SK-N-DZ (cell line): Measurements from ENCODE around the gene CABLES1.
"Not testable (repeated sequence)": the region's sequence is repeated elsewhere in the genome, so short reads cannot be mapped to it uniquely, and the experiment has no call there.

Experiments
- DNase-seq: peaks from one replicate; pipeline ENCODE4 v3.0.0-alpha.2; 2015; ENCODE audit warnings: low spot score

CABLES1 gene

GRCh38 chr18:23263551-23264235 is 128.4 kb downstream of the CABLES1 start:
- DNase-seq: no peak

DNA sequence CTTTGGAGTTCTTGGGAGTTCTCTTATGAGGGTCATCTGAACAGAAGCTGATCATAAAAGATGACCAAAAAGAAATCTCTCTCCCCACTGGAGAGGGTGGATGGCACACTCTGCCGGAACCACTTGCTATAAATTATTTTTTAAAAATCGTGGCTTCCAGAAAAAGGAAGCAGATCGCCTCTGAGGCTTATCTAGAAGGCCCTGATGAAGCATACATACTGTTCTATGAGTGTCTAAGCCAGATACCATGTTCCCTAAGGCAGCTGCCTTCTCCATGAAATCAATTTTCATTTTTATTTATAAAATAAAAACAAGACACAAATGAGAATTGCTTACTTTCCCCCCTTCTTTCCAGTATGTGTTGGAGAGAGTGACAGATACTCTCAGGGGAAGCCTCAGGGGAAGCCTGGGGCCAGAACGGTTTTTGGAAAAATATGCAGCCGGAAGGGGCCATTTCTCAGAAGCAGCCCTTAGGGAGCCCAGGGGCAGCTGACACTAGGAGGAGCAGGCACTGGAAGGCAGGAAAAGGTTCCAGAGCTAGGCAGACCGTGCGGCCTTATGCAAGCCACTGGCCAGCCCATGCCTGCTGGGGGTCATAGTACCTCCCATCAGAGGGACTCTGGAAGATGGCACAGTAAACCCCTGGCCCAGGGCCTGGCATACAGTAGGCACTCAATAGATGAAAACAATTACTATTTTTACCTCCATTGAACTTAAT is 130.6 kb downstream of the CABLES1 start:
- no peak for DNase-seq

- DNase-seq: no peak
These were observed 131.6 kb downstream of the CABLES1 start for GRCh38 chr18:23266717-23267446.

DNA sequence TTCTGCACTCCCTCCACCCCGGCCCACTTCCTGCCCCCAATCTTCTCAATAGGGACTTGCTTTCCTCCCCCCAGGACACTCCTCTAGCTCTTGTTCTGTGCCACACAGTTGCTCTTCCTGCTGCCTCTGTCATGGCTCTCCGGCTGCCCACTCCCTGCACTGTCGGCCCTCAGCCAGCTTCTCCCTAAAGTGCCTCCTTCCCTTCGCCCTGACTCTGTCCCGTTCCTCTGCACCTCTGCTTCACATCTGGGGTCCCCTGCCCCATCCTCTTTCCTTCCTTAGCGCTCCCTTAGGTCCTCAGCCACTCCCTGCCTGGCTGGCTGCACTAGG is 132.1 kb downstream of the CABLES1 start:
- no peak for DNase-seq

DNA sequence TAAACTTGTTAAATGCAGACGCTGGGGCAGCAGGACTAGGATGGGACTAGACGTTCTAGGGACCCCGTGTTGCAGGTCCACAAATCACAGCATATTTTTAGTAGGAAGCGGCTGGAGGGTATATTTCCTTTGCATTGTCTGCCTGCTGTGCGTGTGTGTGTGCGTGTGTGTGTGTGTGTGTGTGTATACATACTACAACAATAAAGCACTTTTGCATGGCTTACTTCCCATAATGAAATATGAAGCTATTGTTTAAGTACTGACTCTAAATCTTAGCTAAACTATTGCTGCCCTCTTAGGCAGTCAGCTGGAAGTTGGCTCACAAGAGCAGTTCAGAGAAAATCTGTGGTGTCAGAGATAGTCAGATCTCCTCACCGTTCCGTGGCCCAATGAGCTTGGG is 133.4 kb downstream of the CABLES1 start:
- DNase-seq: no peak

- DNase-seq: not testable (repeated sequence)
These were observed 133.8 kb downstream of the CABLES1 start for GRCh38 chr18:23269068-23269467.

GRCh38 chr18:23269928-23270327 is 134.6 kb downstream of the CABLES1 start:
- no peak for DNase-seq

GRCh38 chr18:23270986-23271680 is 135.8 kb downstream of the CABLES1 start:
- DNase-seq: no peak

DNA sequence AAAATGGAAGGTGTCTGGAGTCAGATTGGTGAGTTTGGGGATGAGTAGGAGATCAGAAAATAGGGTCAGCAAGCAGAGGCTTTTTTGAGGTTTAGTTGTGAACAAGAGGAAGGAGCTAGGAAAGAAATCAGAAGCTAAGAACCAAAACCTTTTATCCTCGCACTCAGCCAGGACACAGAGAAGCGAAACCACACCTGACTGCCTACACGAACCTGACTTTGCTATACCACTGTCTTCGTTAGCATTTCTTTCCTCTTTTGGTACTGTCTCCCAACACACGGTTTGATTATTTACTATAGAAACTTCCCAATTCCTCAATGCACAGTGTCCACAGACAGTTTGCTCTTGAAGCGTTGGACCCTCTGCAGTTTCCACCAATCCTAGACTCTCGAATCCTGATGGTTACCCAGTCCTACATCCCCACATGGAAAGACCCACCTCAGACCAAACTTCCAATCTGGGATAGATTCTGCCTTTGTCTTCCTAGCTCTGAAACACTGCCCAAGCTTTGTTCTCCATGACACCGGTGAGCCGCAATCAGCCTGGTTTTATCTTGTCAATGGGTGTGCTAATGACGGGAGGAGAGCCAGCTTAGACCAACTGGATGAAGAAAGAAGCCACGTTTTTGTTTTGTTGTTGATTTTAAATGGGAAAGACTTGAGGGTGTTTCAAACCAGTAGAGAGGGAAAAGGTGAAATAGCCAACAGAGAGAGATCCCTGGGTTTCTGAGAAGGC is 137.4 kb downstream of the CABLES1 start:
- DNase-seq: no peak

DNA sequence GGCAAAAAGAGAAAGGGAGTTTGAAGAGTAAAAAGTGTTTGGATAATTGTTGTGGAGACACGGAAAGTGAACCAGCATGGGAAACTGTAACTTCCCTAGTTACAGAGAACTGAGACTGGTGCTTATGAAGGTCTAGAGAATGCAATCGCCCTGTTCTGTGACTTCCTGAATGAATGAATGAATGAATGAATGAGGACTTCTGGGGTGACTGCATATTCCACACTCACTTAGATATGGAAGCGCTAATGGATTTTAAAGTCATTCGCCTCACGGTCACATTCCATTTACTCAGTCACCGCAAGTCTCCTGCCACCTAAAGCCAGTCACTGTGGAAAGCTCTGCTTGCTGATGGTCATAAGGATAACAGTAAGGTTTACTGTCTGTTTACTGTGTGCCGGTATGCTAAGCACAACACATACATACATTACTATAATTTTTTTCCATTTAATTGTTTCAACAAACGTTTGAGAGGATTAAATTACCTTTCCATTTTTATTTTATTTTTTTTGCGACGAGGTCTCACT is 138.2 kb downstream of the CABLES1 start:
- no peak for DNase-seq

DNA sequence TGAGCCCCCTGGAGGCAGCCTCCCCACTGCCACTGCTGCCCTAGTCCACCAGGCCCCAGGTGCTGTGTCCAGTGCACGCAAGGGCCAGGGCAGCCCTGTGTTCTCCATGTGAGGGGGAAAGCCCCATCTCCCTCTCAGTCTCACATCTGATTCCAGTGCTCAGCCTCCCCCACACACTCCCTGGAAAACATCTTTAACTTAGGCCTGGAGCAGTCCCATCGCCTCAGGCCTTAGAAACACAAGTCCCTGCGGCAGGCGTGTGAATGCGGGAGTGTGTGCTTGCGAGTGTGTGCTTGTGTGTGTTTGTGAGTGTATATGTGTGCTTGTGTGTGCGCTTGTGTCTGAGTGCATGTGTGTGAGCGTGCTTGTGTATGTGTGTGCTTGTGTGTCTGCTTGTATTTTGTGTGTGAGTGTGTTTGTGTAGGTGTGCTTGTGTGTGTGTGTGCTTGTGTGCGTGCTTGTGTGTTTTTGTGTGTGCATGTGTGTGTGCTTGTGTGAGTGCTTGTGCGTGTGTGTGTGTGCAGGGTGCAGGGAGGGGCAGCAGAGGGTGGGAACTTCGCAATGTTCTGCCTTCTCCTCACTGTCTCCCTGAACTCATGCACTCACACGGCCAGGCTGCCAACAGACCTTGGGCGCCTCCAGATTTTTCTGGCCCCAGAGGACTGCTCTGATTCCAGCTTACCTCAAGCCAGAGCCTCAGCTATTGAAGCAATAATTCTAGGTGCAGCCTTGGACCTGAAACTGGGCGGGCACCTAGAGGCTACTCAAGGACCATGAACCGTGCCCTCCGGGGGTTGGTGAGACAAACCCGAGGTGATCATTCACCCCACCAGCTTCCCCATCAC is 139.6 kb downstream of the CABLES1 start:
- DNase-seq: no peak

GRCh38 chr18:23276451-23276850 is 141.2 kb downstream of the CABLES1 start:
- no peak for DNase-seq

DNA sequence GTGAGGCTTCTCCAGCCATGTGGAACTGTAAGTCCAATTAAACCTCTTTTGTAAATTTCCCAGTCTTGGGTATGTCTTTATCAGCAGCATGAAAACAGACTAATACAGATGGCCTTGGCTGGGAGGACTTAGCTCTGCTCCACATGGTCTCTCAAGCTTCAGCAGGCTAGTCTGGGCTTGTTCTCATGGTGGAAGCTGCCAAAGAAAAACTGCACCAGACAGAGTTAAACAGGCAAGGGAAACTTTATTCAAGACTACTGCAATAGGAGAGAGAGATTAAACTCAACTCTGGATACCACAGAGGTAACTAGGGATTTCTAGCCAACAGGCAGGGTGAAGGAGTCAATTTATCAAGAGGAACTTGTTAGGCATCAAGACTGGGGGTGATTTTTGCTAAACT is 142.1 kb downstream of the CABLES1 start:
- DNase-seq: no peak

GRCh38 chr18:23279931-23280330 is 144.6 kb downstream of the CABLES1 start:
- DNase-seq: no peak

GRCh38 chr18:23280844-23281243 is 145.6 kb downstream of the CABLES1 start:
- no peak for DNase-seq

DNA sequence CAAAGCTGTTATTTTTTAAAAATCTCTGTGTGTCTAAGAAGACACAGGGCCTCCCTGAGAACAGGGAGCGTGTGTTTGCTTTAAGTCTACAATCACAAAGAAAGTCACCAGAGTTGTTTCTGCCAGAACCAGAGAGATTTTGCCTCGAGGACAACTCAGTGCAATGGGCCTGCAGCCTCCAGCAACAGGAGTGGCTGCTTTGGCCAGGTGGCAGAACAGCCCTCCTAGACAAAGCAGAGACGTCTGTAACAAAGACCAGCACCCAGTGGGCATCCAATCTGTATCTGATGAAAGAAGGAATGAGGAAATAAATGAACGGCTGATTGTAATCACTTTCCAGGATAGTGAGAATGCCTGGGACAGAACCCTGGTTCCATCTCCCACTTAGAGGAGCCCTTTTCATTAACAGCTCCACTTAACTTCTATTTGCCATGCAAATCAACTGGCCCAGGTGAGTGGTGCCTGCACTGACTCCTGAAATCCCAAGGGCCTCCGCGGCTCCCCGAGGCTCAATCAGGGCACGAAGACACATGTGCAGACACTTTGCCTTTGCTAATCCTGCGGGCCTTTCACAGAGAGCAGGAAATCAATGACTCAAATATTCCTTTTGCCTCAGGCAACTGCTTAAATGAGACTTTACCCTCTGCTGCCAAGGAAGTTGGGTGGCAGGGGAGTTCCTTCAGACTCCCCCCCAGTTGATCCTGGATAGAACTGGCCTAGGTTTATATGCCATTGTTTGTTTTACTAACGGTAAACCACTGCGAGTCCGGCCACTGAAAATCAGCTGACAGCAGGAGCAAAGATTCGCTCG is 146.5 kb downstream of the CABLES1 start:
- no peak for DNase-seq

DNA sequence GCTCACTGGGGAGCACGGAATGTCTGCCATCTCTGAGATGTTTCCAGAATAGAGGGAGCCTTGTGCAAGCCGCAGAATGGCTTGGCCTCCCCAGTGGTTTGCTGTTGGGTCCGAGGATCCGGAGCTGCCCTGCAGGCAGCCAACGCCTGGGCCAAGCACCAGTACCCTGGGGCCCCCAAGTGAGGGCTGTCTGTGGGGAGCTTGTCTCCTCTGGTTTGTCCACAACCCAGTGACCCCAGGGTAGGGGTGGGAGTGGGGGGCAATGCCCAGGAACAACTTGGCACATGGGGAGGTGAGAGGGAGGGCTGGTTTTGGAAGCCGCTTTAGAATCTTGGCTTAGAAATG is 147.1 kb downstream of the CABLES1 start:
- no peak for DNase-seq

DNA sequence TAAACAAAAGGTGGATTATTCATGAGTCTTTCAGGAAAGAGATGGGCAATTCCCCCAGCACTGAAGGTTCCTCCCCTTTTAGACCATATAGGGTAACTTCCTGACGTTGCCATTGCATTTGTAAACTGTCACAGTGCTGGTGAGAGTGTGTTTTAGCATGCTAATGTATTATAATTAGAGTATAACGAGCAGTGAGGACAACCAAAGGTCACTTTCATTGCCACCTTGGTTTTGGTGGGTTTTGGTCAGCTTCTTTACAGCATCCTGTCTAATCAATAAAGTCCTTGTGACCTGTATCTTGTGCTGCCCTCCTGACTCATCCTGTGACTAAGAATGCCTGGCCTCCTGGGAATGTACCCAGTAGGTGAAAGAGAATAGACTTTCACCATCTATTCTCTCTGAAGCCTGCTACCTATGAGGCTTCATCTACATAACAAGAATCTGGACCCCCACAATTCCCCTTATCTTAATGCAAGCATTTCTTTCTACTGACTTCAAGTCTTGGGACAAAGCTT is 148.7 kb downstream of the CABLES1 start:
- DNase-seq: no peak

- no peak for DNase-seq
These were observed 149.3 kb downstream of the CABLES1 start for GRCh38 chr18:23284629-23285028.
